Measurements from ENCODE around the gene NKRF.
"Not testable (repeated sequence)": the region's sequence is repeated elsewhere in the genome, so short reads cannot be mapped to it uniquely, and the experiment has no call there.

Gene NKRF

GRCh38 chrX:119606280-119607017, at the start of gene NKRF:
Gene NKRF, minus strand, starts transcription at chrX:119606424.
- DNase-seq (ENCODE audit: low spot score) = peak; percentile 88

- no peak for DNase-seq (ENCODE audit: low spot score)
Measured at GRCh38 chrX:119655125-119655524, 48.9 kb upstream of the NKRF start.

- DNase-seq (ENCODE audit: low spot score) = no peak
Measured at GRCh38 chrX:119654112-119654531, 47.9 kb upstream of the NKRF start.

GRCh38 chrX:119648421-119648775, 42.2 kb upstream of the NKRF start:
- DNase-seq (ENCODE audit: low spot score) = no peak

- no peak for DNase-seq (ENCODE audit: low spot score)
Measured at GRCh38 chrX:119647552-119648420, 41.6 kb upstream of the NKRF start.

- no peak for DNase-seq (ENCODE audit: low spot score)
Measured at GRCh38 chrX:119647089-119647488, 40.9 kb upstream of the NKRF start.

- no peak for DNase-seq (ENCODE audit: low spot score)
Measured at GRCh38 chrX:119646515-119646914, 40.3 kb upstream of the NKRF start.

- no peak for DNase-seq (ENCODE audit: low spot score)
Measured at GRCh38 chrX:119643696-119644095, 37.5 kb upstream of the NKRF start.

- DNase-seq (ENCODE audit: low spot score) = no peak
Measured at GRCh38 chrX:119640731-119641170, 34.5 kb upstream of the NKRF start.

GRCh38 chrX:119638725-119639471, 32.7 kb upstream of the NKRF start:
- DNase-seq (ENCODE audit: low spot score) = no peak

GRCh38 chrX:119637421-119637820, 31.2 kb upstream of the NKRF start:
- not testable (repeated sequence) for DNase-seq (ENCODE audit: low spot score)

GRCh38 chrX:119636419-119636818, 30.2 kb upstream of the NKRF start:
- DNase-seq (ENCODE audit: low spot score) = no peak

GRCh38 chrX:119635799-119636198, 29.6 kb upstream of the NKRF start:
- DNase-seq (ENCODE audit: low spot score) = no peak

- DNase-seq (ENCODE audit: low spot score) = no peak
Measured at GRCh38 chrX:119635179-119635578, 29.0 kb upstream of the NKRF start.

- DNase-seq (ENCODE audit: low spot score) = no peak
Measured at GRCh38 chrX:119625843-119626242, 19.6 kb upstream of the NKRF start.

- DNase-seq (ENCODE audit: low spot score) = no peak
Measured at GRCh38 chrX:119624951-119625668, 18.9 kb upstream of the NKRF start.

GRCh38 chrX:119624417-119624816, 18.2 kb upstream of the NKRF start:
- DNase-seq (ENCODE audit: low spot score) = no peak

- no peak for DNase-seq (ENCODE audit: low spot score)
Measured at GRCh38 chrX:119622356-119623232, 16.4 kb upstream of the NKRF start.

- no peak for DNase-seq (ENCODE audit: low spot score)
Measured at GRCh38 chrX:119618439-119618838, 12.2 kb upstream of the NKRF start.

- DNase-seq (ENCODE audit: low spot score) = no peak
Measured at GRCh38 chrX:119617517-119618164, 11.4 kb upstream of the NKRF start.

Data from LoVo (cell line).